Loucy (cell line): ENCODE measurements around the gene NLGN4X.

Experiments
- CTCF ChIP-seq: fragments of 200-600 bp; sonication (generic); conservative IDR thresholded peaks from 2 replicates; pipeline ENCODE4 v1.5.1; 2014; ENCODE audit warnings: mild to moderate bottlenecking, antibody characterized with exemption, low read length
- EZH2phosphoT487 ChIP-seq: fragments of 200-600 bp; IDR thresholded peaks from 2 replicates; pipeline ENCODE4 v1.6.1; 2018; ENCODE audit warnings: antibody characterized with exemption, mild to moderate bottlenecking, moderate library complexity, borderline replicate concordance

GRCh38 chrX:6029014-6029413 lies 199.7 kb downstream of the NLGN4X start:
- TF ChIP-seq CTCF (no peak), EZH2phosphoT487 (no peak)
